ENCODE data around the gene DNAAF3. TPM values are rescaled to one million over a fixed set of nuclear protein-coding genes. Genes with fewer than 3 reads are reported as not detected.

The DNAAF3 gene
- total RNA-seq = 11.4 TPM
- 5.1 TPM for polyA plus RNA-seq (ENCODE audit: insufficient read depth, low read depth, low replicate concordance)
- long read RNA-seq, donor 1, partial matches to known transcripts = 0 of 3 reads
- long read RNA-seq, donor 1, other reads (novel, unspliced or antisense) = 0 of 3 reads
- long read RNA-seq, donor 2, partial matches to known transcripts = 0 of 2 reads
- long read RNA-seq, donor 2, other reads (novel, unspliced or antisense) = 0 of 2 reads
- long read RNA-seq, donor 3, partial matches to known transcripts = 0 of 1 reads
- long read RNA-seq, donor 3, other reads (novel, unspliced or antisense) = 0 of 1 reads
- long read RNA-seq, donor 4 = 0 reads
- long read RNA-seq, donor 5 = 0 reads
- long read RNA-seq, donor 6 = 0 reads
- long read RNA-seq, donor 7, partial matches to known transcripts = 1 of 5 reads
- long read RNA-seq, donor 7, other reads (novel, unspliced or antisense) = 4 of 5 reads
- long read RNA-seq, donor 8, partial matches to known transcripts = 0 of 2 reads
- long read RNA-seq, donor 8, other reads (novel, unspliced or antisense) = 0 of 2 reads
- long read RNA-seq, donor 9, partial matches to known transcripts = 0 of 2 reads
- long read RNA-seq, donor 9, other reads (novel, unspliced or antisense) = 0 of 2 reads
- long read RNA-seq, donor 10 = 0 reads

DNA sequence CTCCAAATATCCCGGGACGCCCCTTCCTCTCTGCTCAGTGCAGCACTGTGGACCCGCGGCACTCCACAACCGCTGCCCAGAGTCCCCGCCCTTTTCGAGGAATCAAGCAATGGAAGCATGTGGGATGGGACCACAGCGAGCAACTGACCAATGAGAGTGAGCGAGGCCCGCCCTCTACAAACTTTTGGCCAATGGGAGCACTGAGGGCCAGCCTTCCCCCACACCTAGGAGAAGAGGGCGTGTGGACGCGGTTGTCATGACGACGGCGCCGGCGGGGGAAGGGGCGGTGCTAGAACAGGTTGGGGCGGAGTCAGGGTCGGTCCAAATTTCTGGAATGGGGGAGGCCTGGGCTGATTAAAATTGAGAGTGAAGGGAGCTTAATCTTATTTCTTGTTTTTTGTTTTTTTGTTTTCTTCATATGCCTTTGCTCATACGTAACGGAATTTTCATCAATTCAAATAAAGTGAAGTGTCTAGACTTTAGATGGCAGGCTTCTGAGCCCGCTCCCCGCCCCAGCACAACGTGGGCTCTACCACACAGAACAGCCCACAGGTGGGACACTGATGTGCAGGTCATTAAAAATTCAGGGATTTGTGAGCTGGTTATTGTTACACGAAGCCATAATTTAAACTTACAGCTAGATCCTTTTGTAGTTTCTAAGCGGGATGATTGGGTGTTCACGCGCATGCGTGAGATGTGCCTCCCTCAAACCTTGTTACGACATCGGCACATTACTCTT, at the start of gene DNAAF3:
Gene DNAAF3 (minus strand): TSS at position 84 of the 739 bp plus-strand sequence. CDS start 200 bp downstream, outside the sequence.
- no peaks in the 10 kb centered on the region for H3K36me3 ChIP-seq (ENCODE audit: control insufficient read depth in 2 of 3, insufficient read depth in 3 of 3, low read length in 3 of 3)
- peak; percentile 98 to 99 (median 98) for DNase-seq
- H3K27ac ChIP-seq (ENCODE audit: low read depth in 2 of 2, low read length in 2 of 2) = no peak within 1 kb of the TSS
- H3K27me3 ChIP-seq (ENCODE audit: control insufficient read depth, insufficient read depth, low read length) = peaks cover 10% of the 10 kb centered on the region
- TF ChIP-seq CTCF (IDR thresholded peaks at IDR 0.05; ENCODE audit: borderline replicate concordance, extremely low read depth, insufficient read depth) = no peak
- H3K4me3 ChIP-seq (ENCODE audit: low read length in 3 of 3) = peak within 1 kb of the TSS; percentile 51 to 64 (median 53)
- FAIRE-seq = peak; percentile 68
- H3K4me1 ChIP-seq (ENCODE audit: control insufficient read depth in 2 of 3, insufficient read depth in 2 of 3, low read depth in 1 of 3, low read length in 3 of 3) = no peaks in the 10 kb centered on the region
- peak within 1 kb of the TSS in 1 of 3 donors; percentile 12 for H3K9ac ChIP-seq (ENCODE audit: low read length in 3 of 3)
- intact Hi-C loops (cut with DNase I) = no loop called here
- no peaks in the 10 kb centered on the region for H3K9me3 ChIP-seq (ENCODE audit: control insufficient read depth in 2 of 3, insufficient read depth in 1 of 3, low read length in 3 of 3)

GRCh38 chr19:55213547-55213946, 47.1 kb upstream of the DNAAF3 start:
- H3K27ac ChIP-seq (ENCODE audit: low read depth in 2 of 2, low read length in 2 of 2) = no peak overlapping the region
- H3K4me1 ChIP-seq (ENCODE audit: control insufficient read depth in 2 of 3, insufficient read depth in 2 of 3, low read depth in 1 of 3, low read length in 3 of 3) = peaks cover 0 to 2% (median 0%) of the 10 kb centered on the region in 3 donors
- H3K9me3 ChIP-seq (ENCODE audit: control insufficient read depth in 2 of 3, insufficient read depth in 1 of 3, low read length in 3 of 3) = peaks cover 0 to 4% (median 2%) of the 10 kb centered on the region in 3 donors
- DNase-seq (no peak), FAIRE-seq (no peak)
- no peaks in the 10 kb centered on the region for H3K36me3 ChIP-seq (ENCODE audit: control insufficient read depth in 2 of 3, insufficient read depth in 3 of 3, low read length in 3 of 3)
- intact Hi-C loops (cut with DNase I) = no loop called here
- TF ChIP-seq CTCF (IDR thresholded peaks at IDR 0.05; ENCODE audit: borderline replicate concordance, extremely low read depth, insufficient read depth) = no peak
- no peaks in the 10 kb centered on the region for H3K27me3 ChIP-seq (ENCODE audit: control insufficient read depth, insufficient read depth, low read length)
- no peak overlapping the region for H3K9ac ChIP-seq (ENCODE audit: low read length in 3 of 3)
- no peak overlapping the region for H3K4me3 ChIP-seq (ENCODE audit: low read length in 3 of 3)

GRCh38 chr19:55212447-55212846, 46.0 kb upstream of the DNAAF3 start:
- peaks cover 0 to 2% (median 0%) of the 10 kb centered on the region in 3 donors for H3K4me1 ChIP-seq (ENCODE audit: control insufficient read depth in 2 of 3, insufficient read depth in 2 of 3, low read depth in 1 of 3, low read length in 3 of 3)
- H3K9me3 ChIP-seq (ENCODE audit: control insufficient read depth in 2 of 3, insufficient read depth in 1 of 3, low read length in 3 of 3) = peaks cover 0 to 4% (median 2%) of the 10 kb centered on the region in 3 donors
- H3K27me3 ChIP-seq (ENCODE audit: control insufficient read depth, insufficient read depth, low read length) = no peaks in the 10 kb centered on the region
- intact Hi-C loops (cut with DNase I) = no loop called here
- H3K9ac ChIP-seq (ENCODE audit: low read length in 3 of 3) = no peak overlapping the region
- no peaks in the 10 kb centered on the region for H3K36me3 ChIP-seq (ENCODE audit: control insufficient read depth in 2 of 3, insufficient read depth in 3 of 3, low read length in 3 of 3)
- DNase-seq (no peak), FAIRE-seq (no peak)
- TF ChIP-seq CTCF (IDR thresholded peaks at IDR 0.05; ENCODE audit: borderline replicate concordance, extremely low read depth, insufficient read depth) = no peak
- H3K27ac ChIP-seq (ENCODE audit: low read depth in 2 of 2, low read length in 2 of 2) = no peak overlapping the region
- no peak overlapping the region for H3K4me3 ChIP-seq (ENCODE audit: low read length in 3 of 3)
